Measurements from ENCODE around the gene ZNF331. TPM values are rescaled to one million over a fixed set of nuclear protein-coding genes. Genes with fewer than 3 reads are reported as not detected.
"Not testable (repeated sequence)": the region's sequence is repeated elsewhere in the genome, so short reads cannot be mapped to it uniquely, and the experiment has no call there.

Gene ZNF331
- total RNA-seq, 4 donors from 2014 or later, result 4.8 to 12.6 (median 7.0) TPM

DNA sequence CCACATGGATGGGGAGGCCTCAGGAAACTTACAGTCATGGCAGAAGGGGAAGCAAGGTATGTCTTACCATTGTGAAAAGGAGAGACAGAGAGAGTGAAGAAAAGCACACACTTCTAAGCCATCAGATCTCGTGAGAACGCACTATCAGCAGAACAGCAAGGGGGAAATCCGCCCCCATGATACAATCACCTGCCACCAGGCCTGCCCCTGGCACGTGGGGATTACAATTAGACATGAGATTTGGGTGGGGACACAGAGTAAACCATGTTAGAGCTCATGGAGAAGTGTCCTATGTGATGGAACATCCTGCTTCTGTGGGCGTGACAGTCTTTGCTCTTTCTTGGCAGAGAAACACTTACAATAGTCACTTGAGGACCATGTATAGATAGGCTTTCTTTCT lies 28.1 kb upstream of the ZNF331 start:
- ATAC-seq (no peak), DNase-seq (no peak)
- no peak overlapping the region for H3K4me3 ChIP-seq
- TF ChIP-seq POLR2A (IDR thresholded peaks at IDR 0.05), result no peak
- TF ChIP-seq, protein P1, sequence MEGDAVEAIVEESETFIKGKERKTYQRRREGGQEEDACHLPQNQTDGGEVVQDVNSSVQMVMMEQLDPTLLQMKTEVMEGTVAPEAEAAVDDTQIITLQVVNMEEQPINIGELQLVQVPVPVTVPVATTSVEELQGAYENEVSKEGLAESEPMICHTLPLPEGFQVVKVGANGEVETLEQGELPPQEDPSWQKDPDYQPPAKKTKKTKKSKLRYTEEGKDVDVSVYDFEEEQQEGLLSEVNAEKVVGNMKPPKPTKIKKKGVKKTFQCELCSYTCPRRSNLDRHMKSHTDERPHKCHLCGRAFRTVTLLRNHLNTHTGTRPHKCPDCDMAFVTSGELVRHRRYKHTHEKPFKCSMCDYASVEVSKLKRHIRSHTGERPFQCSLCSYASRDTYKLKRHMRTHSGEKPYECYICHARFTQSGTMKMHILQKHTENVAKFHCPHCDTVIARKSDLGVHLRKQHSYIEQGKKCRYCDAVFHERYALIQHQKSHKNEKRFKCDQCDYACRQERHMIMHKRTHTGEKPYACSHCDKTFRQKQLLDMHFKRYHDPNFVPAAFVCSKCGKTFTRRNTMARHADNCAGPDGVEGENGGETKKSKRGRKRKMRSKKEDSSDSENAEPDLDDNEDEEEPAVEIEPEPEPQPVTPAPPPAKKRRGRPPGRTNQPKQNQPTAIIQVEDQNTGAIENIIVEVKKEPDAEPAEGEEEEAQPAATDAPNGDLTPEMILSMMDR (IDR thresholded peaks at IDR 0.05 in 4 of 5, conservative IDR thresholded peaks at IDR 0.05 in 1 of 5), result no peak
- H3K27me3 ChIP-seq, result peaks cover 0 to 3% (median 0%) of the 10 kb centered on the region in 3 donors
- in situ Hi-C loops (cut with MboI; ENCODE audit: low sequenced_read_pairs in 4 of 4), result loop anchor here in 1 of 4 donors (25.0 kb wide), 1 partner anchor 323 kb away; the partner anchor contains the start of gene ZNF665
- H3K9me3 ChIP-seq, result no peaks in the 10 kb centered on the region
- no peaks in the 10 kb centered on the region for H3K36me3 ChIP-seq
- intact Hi-C loops (cut with DNase I; ENCODE audit: low total_unique reads), result no loop called here
- H3K27ac ChIP-seq, result no peak overlapping the region
- no peaks in the 10 kb centered on the region for H3K4me1 ChIP-seq

DNA sequence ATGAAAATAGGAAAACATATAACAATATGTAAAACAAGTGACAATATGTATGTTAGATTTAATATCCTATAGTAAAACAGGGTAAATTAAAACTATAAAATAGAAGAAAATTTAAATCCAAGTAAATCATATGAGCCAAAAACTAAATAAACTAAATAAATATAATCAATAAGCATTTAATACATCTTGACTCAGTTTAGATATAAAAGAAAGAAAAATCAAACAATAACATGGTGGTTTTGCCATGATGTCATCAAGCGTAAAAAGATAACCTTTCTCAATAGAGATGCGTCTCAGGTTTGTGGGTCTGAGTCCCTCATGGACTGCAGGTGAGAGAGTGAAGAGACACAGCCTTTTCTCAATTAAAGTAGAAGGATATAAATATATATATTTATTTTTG lies 26.6 kb upstream of the ZNF331 start:
- intact Hi-C loops (cut with DNase I; ENCODE audit: low total_unique reads) (no loop called here), in situ Hi-C loops (cut with MboI; ENCODE audit: low sequenced_read_pairs in 4 of 4) (loop anchor here in 1 of 4 donors (25.0 kb wide), 1 partner anchor 324 kb away; the partner anchor contains the start of gene ZNF665)
- H3K4me1 ChIP-seq, result no peaks in the 10 kb centered on the region
- ATAC-seq (no peak), DNase-seq (no peak)
- no peaks in the 10 kb centered on the region for H3K9me3 ChIP-seq
- no peak for TF ChIP-seq POLR2A (IDR thresholded peaks at IDR 0.05)
- TF ChIP-seq, protein P1 (IDR thresholded peaks at IDR 0.05 in 4 of 5, conservative IDR thresholded peaks at IDR 0.05 in 1 of 5), result no peak
- H3K36me3 ChIP-seq, result no peaks in the 10 kb centered on the region
- no peaks in the 10 kb centered on the region for H3K27me3 ChIP-seq
- no peak overlapping the region for H3K4me3 ChIP-seq
- H3K27ac ChIP-seq, result no peak overlapping the region

DNA sequence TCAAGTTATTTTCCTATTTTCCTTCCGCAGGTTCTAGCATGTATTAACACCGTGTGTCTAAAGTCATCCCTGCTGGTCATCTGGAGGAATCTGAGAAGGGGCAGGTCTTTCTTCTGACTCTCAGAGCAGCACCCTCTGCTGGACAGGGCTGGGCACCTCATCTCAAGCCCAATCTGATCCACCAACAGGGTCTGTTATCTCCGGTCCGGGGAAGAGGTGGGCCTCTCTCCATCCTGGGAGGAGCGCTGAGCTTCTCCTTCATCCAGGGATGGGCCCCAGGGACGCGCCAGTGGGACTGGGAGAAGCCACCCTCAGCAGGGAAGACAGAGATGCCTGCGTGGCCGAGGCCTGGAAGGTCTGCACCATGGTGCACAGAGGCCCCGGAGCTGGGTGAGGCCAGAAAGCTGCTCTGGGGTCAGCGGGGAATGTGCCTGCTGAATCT lies 26.0 kb upstream of the ZNF331 start:
- ATAC-seq (no peak), DNase-seq (peak in 1 of 2 donors; percentile 18)
- H3K4me3 ChIP-seq, result no peak overlapping the region
- no peaks in the 10 kb centered on the region for H3K27me3 ChIP-seq
- H3K36me3 ChIP-seq, result no peaks in the 10 kb centered on the region
- H3K4me1 ChIP-seq, result no peaks in the 10 kb centered on the region
- H3K27ac ChIP-seq, result no peak overlapping the region
- no peaks in the 10 kb centered on the region for H3K9me3 ChIP-seq
- in situ Hi-C loops (cut with MboI; ENCODE audit: low sequenced_read_pairs in 4 of 4) (loop anchor here in 1 of 4 donors (25.0 kb wide), 1 partner anchor 325 kb away; the partner anchor contains the start of gene ZNF665), intact Hi-C loops (cut with DNase I; ENCODE audit: low total_unique reads) (no loop called here)
- TF ChIP-seq, protein P1 (IDR thresholded peaks at IDR 0.05 in 4 of 5, conservative IDR thresholded peaks at IDR 0.05 in 1 of 5), result peak in 4 of 5 experiments; percentile 15 to 49 (median 45)
- TF ChIP-seq POLR2A (IDR thresholded peaks at IDR 0.05), result no peak

DNA sequence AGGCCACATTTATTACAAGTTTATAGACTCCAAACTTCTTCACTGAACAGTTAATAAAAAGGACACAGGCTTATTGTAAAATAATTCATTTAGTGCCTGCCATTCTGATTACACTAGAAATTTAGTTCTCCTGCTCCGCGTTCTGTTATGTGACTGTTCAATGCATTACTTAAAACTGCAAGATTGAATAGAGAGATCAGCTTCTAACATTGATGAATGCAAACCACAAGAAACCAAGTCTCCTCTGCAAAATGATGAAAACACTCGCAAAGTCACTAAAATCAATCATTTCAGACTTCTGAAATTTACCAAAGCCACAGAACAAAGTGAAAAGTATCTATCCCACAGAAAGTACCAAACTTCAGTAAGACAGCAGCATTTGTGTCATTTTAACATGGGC lies 22.9 kb upstream of the ZNF331 start:
- H3K27ac ChIP-seq; intact Hi-C loops (cut with DNase I; ENCODE audit: low total_unique reads); ATAC-seq; H3K9me3 ChIP-seq; H3K27me3 ChIP-seq; H3K4me3 ChIP-seq; H3K4me1 ChIP-seq; H3K36me3 ChIP-seq; DNase-seq: not testable (repeated sequence)
- in situ Hi-C loops (cut with MboI; ENCODE audit: low sequenced_read_pairs in 4 of 4), result loop anchor here in 1 of 4 donors (25.0 kb wide), 1 partner anchor 328 kb away; the partner anchor contains the start of gene ZNF665

DNA sequence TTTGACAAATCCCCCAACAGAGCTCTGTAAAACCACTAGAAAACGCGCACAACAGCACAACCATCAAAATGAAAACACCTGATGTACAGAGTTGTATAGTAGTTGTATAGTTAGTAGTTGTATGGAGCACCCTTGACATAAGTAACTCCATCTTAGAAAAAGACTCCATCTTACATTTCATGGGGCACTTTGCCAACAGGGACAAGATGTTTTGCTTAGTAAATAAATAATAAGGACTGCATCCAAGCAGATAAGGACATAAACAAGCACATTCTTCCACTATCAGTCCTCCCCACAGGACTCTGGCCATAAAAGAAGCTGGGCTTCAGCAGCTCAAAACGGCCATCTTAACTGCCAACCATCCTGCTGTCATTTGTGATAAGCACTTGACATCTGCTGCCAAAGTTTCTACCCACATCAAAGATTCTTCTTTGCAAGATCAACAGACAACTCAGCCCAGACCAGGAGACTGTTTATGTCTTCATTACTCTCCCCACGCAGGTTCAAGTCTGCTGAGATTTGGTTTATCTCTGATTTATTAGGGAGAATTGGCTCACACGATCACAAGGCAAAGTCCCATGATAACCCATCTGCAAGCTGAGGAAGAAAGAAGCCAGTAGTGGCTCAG lies 20.7 kb upstream of the ZNF331 start:
- intact Hi-C loops (cut with DNase I; ENCODE audit: low total_unique reads), result no loop called here
- Histone ChIP-seq H3K27me3 (no peaks in the 10 kb centered on the region), H3K27ac (no peak overlapping the region), H3K36me3 (no peaks in the 10 kb centered on the region), H3K4me3 (no peak overlapping the region), H3K4me1 (peaks cover 0 to 10% of the 10 kb centered on the region in 2 donors), H3K9me3 (no peaks in the 10 kb centered on the region)
- in situ Hi-C loops (cut with MboI; ENCODE audit: low sequenced_read_pairs in 4 of 4), result loop anchor here in 1 of 4 donors (25.0 kb wide), 1 partner anchor 330 kb away; the partner anchor contains the start of gene ZNF665
- no peak for DNase-seq
- ATAC-seq, result no peak
- no peak for TF ChIP-seq POLR2A (IDR thresholded peaks at IDR 0.05)
- TF ChIP-seq, protein P1 (IDR thresholded peaks at IDR 0.05 in 4 of 5, conservative IDR thresholded peaks at IDR 0.05 in 1 of 5), result no peak
